OCI-LY3 (cell line): ENCODE data around the gene PCDH19.

Experiments
- H2AFZ ChIP-seq: fragments of 200-600, 300-600 bp; shearing (Covaris generic); 2 replicates; pipeline ENCODE4 v1.6.0; 2014; ENCODE audit warnings: antibody characterized with exemption, low read depth, low read length
- H3K27ac ChIP-seq: fragments of 200-600, 300-600 bp; sonication (generic); 2 replicates; pipeline ENCODE4 v1.5.1; 2014; ENCODE audit warnings: mild to moderate bottlenecking, low read length, moderate library complexity, mixed read lengths
- H3K27me3 ChIP-seq: fragments of 200-600, 300-600 bp; sonication (generic); 2 replicates; pipeline ENCODE4 v1.6.1; 2014; ENCODE audit warnings: low read depth, low read length, mixed read lengths
- H3K36me3 ChIP-seq: fragments of 200-600, 300-600 bp; sonication (generic); replicated peaks from 2 replicates; pipeline ENCODE3; 2014; ENCODE audit warnings: low read depth, low read length, mixed read lengths
- H3K4me1 ChIP-seq: fragments of 300-600, 200-600 bp; sonication (generic); 2 replicates; pipeline ENCODE4 v1.6.1; 2014; ENCODE audit warnings: low read length, mixed read lengths
- H3K4me2 ChIP-seq: fragments of 200-600, 300-600 bp; sonication (generic); 2 replicates; pipeline ENCODE4 v1.6.1; 2014; ENCODE audit warnings: low read length, mixed read lengths
- H3K4me3 ChIP-seq: fragments of 300-600, 200-600 bp; sonication (generic); 2 replicates; pipeline ENCODE4 v1.5.1; 2014; ENCODE audit warnings: antibody characterized with exemption, mild to moderate bottlenecking, low read length, moderate library complexity
- H3K79me2 ChIP-seq: fragments of 300-600, 200-600 bp; shearing (Covaris generic); 2 replicates; pipeline ENCODE4 v1.6.1; 2014; ENCODE audit warnings: mild to moderate bottlenecking, low read length, mixed read lengths
- H3K9ac ChIP-seq: fragments of 300-600, 200-600 bp; shearing (Covaris generic); 2 replicates; pipeline ENCODE4 v1.6.0; 2014; ENCODE audit warnings: mild to moderate bottlenecking, low read length, moderate library complexity
- H3K9me3 ChIP-seq: fragments of 200-600, 300-600 bp; shearing (Covaris generic); 2 replicates; pipeline ENCODE4 v1.6.1; 2014; ENCODE audit warnings: low read length, mixed read lengths; ENCODE audit not compliant: insufficient read depth
- H4K20me1 ChIP-seq: fragments of 200-600, 300-600 bp; sonication (generic); 2 replicates; pipeline ENCODE4 v1.6.1; 2016; ENCODE audit warnings: low read length, mixed read lengths; ENCODE audit not compliant: insufficient read depth
- EZH2phosphoT487 ChIP-seq: fragments of 200-600 bp; shearing (Covaris generic); IDR thresholded peaks from 2 replicates; pipeline ENCODE4 v1.6.1; 2018; ENCODE audit warnings: antibody characterized with exemption, mixed run types, low read depth
- TF ChIP-seq, protein P1 (sequence below): fragments of 200-600, 300-600 bp; sonication (generic); IDR thresholded peaks from 2 replicates; pipeline ENCODE4 v1.5.1; 2014; ENCODE audit warnings: antibody characterized with exemption, low read length, low read depth

PCDH19 gene

DNA sequence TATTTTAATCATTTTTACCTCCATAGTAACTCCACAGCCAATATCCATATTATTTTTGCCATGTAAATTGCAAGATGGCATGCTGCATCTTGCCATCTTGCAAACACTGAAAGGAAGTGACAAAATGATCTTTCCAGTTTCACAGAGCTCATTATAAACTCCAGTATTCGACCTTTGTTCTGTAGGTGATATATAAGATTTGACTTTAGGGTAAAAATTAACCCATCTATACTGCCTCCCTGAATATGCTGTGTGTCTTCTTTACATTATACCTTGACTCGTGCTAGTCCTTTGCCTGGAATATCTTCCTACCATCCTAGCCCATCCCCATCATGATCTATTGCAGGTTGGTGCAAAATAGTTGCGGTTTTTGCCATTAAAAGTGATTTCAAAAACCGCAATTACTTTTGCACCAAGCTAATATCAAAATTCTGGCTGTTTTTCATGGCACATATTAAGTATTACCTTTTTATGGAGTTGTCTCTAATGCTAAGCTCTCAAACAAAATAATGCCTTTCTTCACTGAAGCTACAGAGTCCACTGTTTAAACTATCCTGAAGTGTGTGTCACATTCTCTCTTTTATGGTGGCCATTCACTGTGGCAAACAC, 161.1 kb downstream of the PCDH19 start:
- H3K36me3 ChIP-seq: no peaks in the 10 kb centered on the region
- H3K27ac ChIP-seq: no peak overlapping the region
- H3K79me2 ChIP-seq: no peaks in the 10 kb centered on the region
- TF ChIP-seq, protein P1, sequence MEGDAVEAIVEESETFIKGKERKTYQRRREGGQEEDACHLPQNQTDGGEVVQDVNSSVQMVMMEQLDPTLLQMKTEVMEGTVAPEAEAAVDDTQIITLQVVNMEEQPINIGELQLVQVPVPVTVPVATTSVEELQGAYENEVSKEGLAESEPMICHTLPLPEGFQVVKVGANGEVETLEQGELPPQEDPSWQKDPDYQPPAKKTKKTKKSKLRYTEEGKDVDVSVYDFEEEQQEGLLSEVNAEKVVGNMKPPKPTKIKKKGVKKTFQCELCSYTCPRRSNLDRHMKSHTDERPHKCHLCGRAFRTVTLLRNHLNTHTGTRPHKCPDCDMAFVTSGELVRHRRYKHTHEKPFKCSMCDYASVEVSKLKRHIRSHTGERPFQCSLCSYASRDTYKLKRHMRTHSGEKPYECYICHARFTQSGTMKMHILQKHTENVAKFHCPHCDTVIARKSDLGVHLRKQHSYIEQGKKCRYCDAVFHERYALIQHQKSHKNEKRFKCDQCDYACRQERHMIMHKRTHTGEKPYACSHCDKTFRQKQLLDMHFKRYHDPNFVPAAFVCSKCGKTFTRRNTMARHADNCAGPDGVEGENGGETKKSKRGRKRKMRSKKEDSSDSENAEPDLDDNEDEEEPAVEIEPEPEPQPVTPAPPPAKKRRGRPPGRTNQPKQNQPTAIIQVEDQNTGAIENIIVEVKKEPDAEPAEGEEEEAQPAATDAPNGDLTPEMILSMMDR: no peak
- TF ChIP-seq EZH2phosphoT487: no peak
- H2AFZ ChIP-seq: no peak overlapping the region
- H3K4me2 ChIP-seq: no peak overlapping the region
- H3K9ac ChIP-seq: no peak overlapping the region
- H3K9me3 ChIP-seq: no peaks in the 10 kb centered on the region
- no peak overlapping the region for H3K4me3 ChIP-seq
- H4K20me1 ChIP-seq: no peaks in the 10 kb centered on the region
- H3K27me3 ChIP-seq: no peaks in the 10 kb centered on the region
- no peaks in the 10 kb centered on the region for H3K4me1 ChIP-seq

DNA sequence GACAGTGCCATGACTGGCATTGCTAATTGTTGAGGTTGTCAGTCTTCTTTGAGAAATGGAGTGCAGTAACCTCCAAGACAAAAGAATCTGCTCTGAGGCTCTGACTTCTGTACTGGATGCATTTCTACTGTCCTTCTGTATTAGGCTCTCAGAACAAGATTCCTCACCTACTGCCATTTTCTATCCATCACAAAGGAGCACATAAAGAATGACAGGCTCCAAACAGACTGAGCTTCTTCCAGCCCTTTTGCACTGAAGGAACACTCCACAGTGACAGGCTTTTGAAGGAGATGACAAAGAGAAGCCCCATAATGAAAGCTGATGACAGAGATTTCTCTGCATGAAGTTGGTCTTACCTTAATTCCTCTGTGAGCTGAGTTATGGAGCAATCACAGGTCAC, 162.2 kb downstream of the PCDH19 start:
- H3K4me3 ChIP-seq: no peak overlapping the region
- TF ChIP-seq, protein P1: no peak
- no peak for TF ChIP-seq EZH2phosphoT487
- no peaks in the 10 kb centered on the region for H3K27me3 ChIP-seq
- H3K9ac ChIP-seq: no peak overlapping the region
- H3K27ac ChIP-seq: no peak overlapping the region
- no peaks in the 10 kb centered on the region for H3K36me3 ChIP-seq
- no peaks in the 10 kb centered on the region for H3K9me3 ChIP-seq
- no peaks in the 10 kb centered on the region for H3K79me2 ChIP-seq
- no peak overlapping the region for H2AFZ ChIP-seq
- no peaks in the 10 kb centered on the region for H4K20me1 ChIP-seq
- no peaks in the 10 kb centered on the region for H3K4me1 ChIP-seq
- no peak overlapping the region for H3K4me2 ChIP-seq

DNA sequence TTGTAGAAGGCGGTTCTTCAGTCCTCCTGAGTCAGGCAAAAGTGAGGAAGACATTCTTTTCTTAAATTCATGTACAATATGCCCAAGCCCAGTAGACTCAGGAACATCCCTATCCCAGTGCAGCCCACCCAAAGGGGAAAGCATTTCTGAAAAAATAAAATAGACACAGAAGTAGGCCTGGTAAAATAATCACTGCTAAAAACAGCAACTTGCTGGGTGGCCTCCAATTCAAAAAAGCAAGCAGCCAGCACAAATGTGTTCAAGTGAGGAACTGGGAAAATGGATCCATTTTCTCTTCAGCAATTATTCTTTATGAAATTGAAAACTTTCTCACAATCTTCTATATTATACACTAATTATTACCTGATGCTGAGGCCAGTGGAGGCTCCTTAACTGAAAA, 165.4 kb downstream of the PCDH19 start:
- Histone ChIP-seq H3K4me3 (no peak overlapping the region), H3K9me3 (no peaks in the 10 kb centered on the region)

More for the DNA sequence above, 165.4 kb downstream of the PCDH19 start:
- Histone ChIP-seq H3K36me3 (no peaks in the 10 kb centered on the region), H4K20me1 (no peaks in the 10 kb centered on the region), H3K79me2 (no peaks in the 10 kb centered on the region), H3K27me3 (no peaks in the 10 kb centered on the region), H2AFZ (no peak overlapping the region), H3K4me1 (no peaks in the 10 kb centered on the region), H3K27ac (no peak overlapping the region), H3K9ac (no peak overlapping the region), H3K4me2 (no peak overlapping the region)
- TF ChIP-seq, protein P1: no peak
- no peak for TF ChIP-seq EZH2phosphoT487
